ENCODE measurements around the gene KNOP1.
"Not testable (repeated sequence)": the region's sequence is repeated elsewhere in the genome, so short reads cannot be mapped to it uniquely, and the experiment has no call there.

Gene KNOP1

DNA sequence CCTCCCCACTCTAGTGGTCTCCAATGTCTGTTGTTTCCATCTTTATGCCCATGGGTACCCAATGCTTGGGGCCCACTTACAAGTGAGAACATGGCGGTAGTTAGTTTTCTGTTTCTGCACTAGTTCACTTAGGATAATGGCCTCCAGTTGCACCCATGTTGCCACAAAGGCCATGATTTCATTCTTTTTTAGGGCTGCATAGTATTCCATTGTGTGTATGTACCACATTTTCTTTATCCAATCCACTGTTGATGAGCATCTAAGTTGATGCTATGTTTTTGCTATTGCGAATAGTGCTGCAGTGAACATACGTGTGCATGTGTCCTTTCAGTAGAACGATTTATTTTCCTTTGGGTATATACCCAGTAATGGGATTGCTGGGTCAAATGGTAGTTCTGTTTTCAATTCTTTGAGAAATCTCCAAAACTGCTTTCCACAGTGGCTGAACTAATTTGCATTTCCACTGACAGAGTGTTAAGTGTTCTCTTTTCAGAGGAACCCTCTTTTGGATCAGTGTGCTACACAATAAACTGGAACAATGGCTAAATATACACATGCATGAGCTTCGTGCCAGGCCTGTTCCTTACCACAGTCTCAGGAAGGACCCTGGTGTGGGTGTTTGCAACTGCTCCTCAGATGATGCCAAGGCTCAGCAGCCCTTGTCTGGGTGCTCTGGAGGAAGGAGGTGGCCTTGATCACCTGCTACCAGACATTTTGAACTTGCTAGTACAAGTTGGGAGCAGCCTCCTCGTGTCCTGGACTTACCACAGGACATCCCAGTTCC, 34.4 kb downstream of the KNOP1 start:
- no peak for DNase-seq (ENCODE audit: low read depth in 3 of 3)

- no peak for DNase-seq (ENCODE audit: low read depth in 3 of 3)
These were observed 36.4 kb downstream of the KNOP1 start for GRCh38 chr16:19681637-19682036.

DNA sequence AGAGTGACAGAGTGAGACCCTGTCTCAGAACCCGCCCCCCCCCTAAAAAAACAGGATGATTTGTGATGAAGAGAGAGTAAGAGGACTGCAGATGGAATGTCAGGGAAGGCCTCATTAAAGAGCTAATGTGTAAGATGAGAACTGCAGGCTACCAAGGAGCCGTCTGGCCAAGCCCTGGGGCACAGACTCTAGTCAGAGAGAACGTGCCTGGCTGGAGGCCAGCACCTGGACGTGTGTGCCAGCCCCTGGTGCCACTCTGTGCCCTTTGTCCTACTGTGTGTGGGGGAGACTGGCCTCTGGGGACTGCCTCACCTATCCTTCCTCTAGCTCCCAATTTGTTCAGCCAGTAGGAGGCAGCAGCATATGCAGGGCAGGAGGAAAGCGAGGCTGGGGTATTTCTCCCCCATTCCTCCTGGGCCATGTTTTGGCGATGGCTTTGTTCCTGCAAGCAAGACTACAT, 37.1 kb downstream of the KNOP1 start:
- DNase-seq (ENCODE audit: low read depth in 3 of 3) = no peak

DNA sequence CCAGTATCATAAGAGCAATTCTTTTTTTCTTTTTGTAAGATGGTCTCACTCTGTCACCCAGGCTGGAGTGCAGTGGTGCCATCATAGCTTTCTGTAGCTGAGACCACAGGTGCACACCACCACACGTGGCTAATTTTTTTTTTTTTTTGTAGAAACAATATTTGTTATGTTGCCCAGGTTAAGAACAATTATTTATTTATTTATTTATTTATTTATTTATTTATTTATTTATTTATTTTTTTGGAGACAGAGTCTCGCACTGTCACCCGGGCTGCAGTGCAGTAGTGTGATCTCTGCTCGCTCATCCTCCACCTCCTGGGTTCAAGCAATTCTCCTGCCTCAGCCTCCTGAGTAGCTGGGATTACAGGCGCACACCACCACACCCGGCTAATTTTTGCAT, 38.7 kb downstream of the KNOP1 start:
- not testable (repeated sequence) for DNase-seq (ENCODE audit: low read depth in 3 of 3)

GRCh38 chr16:19678804-19679203, 39.2 kb downstream of the KNOP1 start:
- no peak for DNase-seq (ENCODE audit: low read depth in 3 of 3)

DNA sequence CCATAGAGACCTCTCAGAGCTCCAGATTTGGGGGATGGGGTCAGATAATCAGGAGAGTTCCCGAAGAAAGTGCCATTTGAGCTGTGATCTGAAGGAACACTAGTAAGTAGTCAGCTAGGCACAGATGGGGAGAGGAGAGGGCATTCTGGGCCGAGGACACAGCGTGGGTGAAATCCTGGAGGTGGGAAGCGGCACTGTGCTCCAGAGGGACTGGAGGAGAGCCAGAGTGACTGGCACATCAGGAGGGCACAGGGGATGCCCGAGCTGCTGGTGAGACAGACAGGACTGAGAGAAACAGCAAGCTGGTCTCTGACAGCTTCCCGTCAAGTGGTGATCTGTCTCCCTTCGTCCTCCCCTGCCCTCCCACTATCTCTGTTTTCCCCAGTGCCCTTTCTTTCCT, 40.6 kb downstream of the KNOP1 start:
- DNase-seq (ENCODE audit: low read depth in 3 of 3) = no peak

GRCh38 chr16:19674485-19674884, 43.5 kb downstream of the KNOP1 start:
- DNase-seq (ENCODE audit: low read depth in 3 of 3) = no peak

DNA sequence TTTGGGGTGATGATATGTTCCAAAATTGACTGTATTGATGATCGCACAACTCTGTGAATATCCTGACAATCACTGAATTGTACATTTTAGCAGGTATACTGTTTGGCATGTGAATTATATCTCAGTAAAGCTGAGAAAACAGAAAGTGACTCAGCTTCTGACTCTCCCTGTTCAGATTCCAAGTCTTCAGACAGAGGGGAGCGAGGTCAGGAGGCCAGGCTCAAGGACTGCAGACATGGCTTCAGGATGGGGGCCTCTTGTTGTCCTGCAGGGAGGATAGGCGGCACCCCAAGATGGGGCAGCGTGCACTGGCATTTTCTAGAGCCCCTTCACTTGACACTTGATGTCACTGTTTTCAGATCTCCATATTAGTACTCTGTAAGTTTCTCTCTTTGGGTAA, 45.6 kb downstream of the KNOP1 start:
- DNase-seq (ENCODE audit: low read depth in 3 of 3) = no peak

- no peak for DNase-seq (ENCODE audit: low read depth in 3 of 3)
These were observed 51.5 kb downstream of the KNOP1 start for GRCh38 chr16:19666477-19666876.

DNA sequence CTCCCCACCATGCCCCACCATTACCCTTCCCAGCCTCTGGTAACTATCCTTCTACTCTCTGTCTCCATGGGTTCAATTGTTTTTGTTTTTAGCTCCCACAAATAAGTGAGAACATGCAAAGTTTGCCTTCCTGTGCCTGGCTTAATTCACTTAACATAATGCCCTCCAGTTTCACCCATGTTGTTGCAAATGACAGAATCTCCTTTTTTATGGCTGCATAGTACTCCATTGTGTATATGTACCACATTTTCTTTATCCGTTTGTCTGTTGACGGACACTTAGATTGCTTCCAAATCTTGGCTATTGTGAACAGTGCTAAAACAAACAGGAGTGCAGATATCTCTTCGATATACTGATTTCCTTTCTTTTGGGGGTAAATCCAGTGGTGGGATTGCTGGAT, 52.7 kb downstream of the KNOP1 start:
- not testable (repeated sequence) for DNase-seq (ENCODE audit: low read depth in 3 of 3)

DNA sequence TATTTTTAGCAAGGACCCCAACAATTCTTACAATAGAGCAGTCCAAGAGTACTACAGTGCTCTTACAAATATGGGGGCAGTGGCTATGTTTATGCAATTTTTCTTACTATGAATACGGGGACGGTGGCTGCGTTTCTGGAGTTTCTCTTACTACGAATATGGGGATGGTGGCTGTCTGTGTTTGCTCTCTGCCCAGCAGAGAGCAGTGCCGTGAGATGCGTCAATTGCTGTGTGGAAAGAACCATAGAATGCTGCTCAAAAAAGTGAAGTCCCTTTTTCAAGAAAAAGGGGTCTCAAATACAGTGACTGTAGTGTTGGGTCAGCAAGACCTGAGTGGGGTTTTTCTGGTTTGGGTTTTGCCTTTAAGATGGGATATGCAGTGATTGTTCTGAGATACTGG, 53.9 kb downstream of the KNOP1 start:
- no peak for DNase-seq (ENCODE audit: low read depth in 3 of 3)

GRCh38 chr16:19662351-19662750, 55.7 kb downstream of the KNOP1 start:
- DNase-seq (ENCODE audit: low read depth in 3 of 3) = no peak

GRCh38 chr16:19660432-19660831, 57.6 kb downstream of the KNOP1 start:
- DNase-seq (ENCODE audit: low read depth in 3 of 3) = no peak

DNA sequence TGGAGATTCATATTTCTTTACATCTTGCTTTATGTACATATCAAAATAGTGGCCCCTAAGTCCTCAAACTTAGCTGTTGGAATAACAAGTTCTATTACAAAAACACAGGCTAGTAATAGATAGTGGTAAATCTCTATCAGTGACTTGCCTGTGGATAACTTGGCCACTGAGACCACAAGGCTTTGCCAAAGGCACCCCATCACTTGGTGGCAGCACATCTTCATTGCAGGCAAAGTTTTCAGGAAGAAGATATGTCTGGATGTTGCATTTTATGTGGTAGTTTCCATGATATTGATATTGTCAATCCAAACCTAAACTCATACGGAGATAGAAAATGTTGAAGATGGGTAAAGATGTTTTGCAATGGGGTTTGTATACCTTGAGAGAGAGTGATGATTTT, 58.5 kb downstream of the KNOP1 start:
- DNase-seq (ENCODE audit: low read depth in 3 of 3) = no peak

- DNase-seq (ENCODE audit: low read depth in 3 of 3) = no peak
These were observed 60.2 kb downstream of the KNOP1 start for GRCh38 chr16:19657831-19658230.

GRCh38 chr16:19655242-19655777, 62.7 kb downstream of the KNOP1 start:
- DNase-seq (ENCODE audit: low read depth in 3 of 3) = no peak

GRCh38 chr16:19654147-19654546, 63.9 kb downstream of the KNOP1 start:
- DNase-seq (ENCODE audit: low read depth in 3 of 3) = no peak
